ENCODE data around the gene CTRL. TPM values are rescaled to one million over a fixed set of nuclear protein-coding genes. Genes with fewer than 3 reads are reported as not detected.
"Not testable (repeated sequence)": the region's sequence is repeated elsewhere in the genome, so short reads cannot be mapped to it uniquely, and the experiment has no call there.

Gene CTRL
- total and polyA plus RNA-seq, 7 donors: 0.27 to 1.1 (median 1.1) TPM

- Histone ChIP-seq H3K27me3 (ENCODE audit: insufficient read depth in 3 of 3, low read length in 2 of 3) (no peaks in the 10 kb centered on the region), H3K4me1 (peaks cover 20% of the 10 kb centered on the region), H3K27ac (peak overlapping the region; percentile 27), H3K36me3 (ENCODE audit: insufficient read depth in 1 of 2, low read depth in 1 of 2) (peaks cover 0 to 55% of the 10 kb centered on the region in 2 donors), H3K9me3 (no peaks in the 10 kb centered on the region), H3K4me3 (no peak overlapping the region)
- TF ChIP-seq CTCF (IDR thresholded peaks at IDR 0.05): no peak
- 60 to 76% (median 63%) methylated on average over 32 to 33 of the region's 33 CpGs for WGBS, 3 donors
- peak; percentile 39 to 75 for DNase-seq
- intact Hi-C loops (cut with DNase I): loop anchor here in 1 of 2 donors (10.0 kb wide), 1 partner anchor 415 kb away; the partner anchor contains the start of gene RIPOR1
- no peak for ATAC-seq
These were observed 8.1 kb upstream of the CTRL start for GRCh38 chr16:67939507-67940445.

GRCh38 chr16:67937713-67938112, 6.1 kb upstream of the CTRL start:
- not testable (repeated sequence) for H3K4me3 ChIP-seq; ATAC-seq; H3K9me3 ChIP-seq; DNase-seq; H3K27me3 ChIP-seq (ENCODE audit: insufficient read depth in 3 of 3, low read length in 2 of 3)
- Histone ChIP-seq H3K4me1 (peaks cover 24% of the 10 kb centered on the region), H3K27ac (peak overlapping the region; percentile 82), H3K36me3 (ENCODE audit: insufficient read depth in 1 of 2, low read depth in 1 of 2) (peaks cover 0 to 40% of the 10 kb centered on the region in 2 donors)
- intact Hi-C loops (cut with DNase I): loop anchor here in 1 of 2 donors (10.0 kb wide), 1 partner anchor 413 kb away; the partner anchor contains the start of gene RIPOR1
- 90 to 91% (median 91%) methylated on average over 4 to 5 of the region's 5 CpGs for WGBS, 3 donors

DNA sequence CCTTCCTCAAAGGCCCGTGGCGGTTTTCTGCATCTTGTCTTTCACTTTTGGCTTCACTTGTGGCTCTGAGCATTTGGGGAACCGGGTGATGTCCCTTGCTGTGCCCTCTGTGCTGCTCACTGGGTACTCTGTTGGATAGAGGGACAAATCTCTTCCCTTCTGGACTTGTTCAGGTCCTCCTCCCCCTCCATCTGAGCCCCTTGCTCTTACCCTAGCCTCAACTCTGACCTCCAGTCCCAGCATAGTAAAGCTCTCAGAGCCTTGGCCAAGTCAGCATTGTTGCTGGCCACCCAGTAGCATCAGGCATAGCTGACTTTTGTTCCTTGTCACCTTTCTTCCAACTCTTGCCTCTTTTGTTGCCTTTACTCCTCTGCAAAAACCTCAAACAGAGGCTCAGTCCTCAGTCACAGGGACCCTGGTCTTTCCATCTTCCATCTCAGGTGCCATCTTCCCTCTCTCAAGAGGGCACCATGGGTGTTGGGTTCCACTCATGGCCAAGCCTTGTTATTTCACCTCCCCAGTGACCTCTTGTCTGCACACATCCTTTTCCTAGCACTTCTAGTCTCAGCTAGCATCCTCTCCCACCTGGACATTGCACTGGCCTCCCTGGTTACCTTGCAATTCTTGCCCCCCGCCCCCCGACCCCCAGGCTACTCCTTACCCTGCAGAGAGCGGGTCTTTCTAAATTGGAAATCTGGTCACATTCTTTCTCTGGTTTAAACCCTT, 5.4 kb upstream of the CTRL start:
- ATAC-seq (peak in 2 of 4 donors; percentile 0 to 1), DNase-seq (no peak)
- peaks cover 24% of the 10 kb centered on the region for H3K4me1 ChIP-seq
- peak overlapping the region; percentile 81 for H3K4me3 ChIP-seq
- H3K27me3 ChIP-seq (ENCODE audit: insufficient read depth in 3 of 3, low read length in 2 of 3): no peaks in the 10 kb centered on the region
- intact Hi-C loops (cut with DNase I): loop anchor here in 1 of 2 donors (10.0 kb wide), 1 partner anchor 412 kb away; the partner anchor contains the start of gene RIPOR1
- H3K9me3 ChIP-seq: no peaks in the 10 kb centered on the region
- H3K27ac ChIP-seq: peak overlapping the region; percentile 82
- no peak for TF ChIP-seq CTCF (IDR thresholded peaks at IDR 0.05)
- WGBS, 3 donors: 45 to 48% (median 46%) methylated on average over 6 of the region's 6 CpGs
- peaks cover 0 to 33% of the 10 kb centered on the region in 2 donors for H3K36me3 ChIP-seq (ENCODE audit: insufficient read depth in 1 of 2, low read depth in 1 of 2)

DNA sequence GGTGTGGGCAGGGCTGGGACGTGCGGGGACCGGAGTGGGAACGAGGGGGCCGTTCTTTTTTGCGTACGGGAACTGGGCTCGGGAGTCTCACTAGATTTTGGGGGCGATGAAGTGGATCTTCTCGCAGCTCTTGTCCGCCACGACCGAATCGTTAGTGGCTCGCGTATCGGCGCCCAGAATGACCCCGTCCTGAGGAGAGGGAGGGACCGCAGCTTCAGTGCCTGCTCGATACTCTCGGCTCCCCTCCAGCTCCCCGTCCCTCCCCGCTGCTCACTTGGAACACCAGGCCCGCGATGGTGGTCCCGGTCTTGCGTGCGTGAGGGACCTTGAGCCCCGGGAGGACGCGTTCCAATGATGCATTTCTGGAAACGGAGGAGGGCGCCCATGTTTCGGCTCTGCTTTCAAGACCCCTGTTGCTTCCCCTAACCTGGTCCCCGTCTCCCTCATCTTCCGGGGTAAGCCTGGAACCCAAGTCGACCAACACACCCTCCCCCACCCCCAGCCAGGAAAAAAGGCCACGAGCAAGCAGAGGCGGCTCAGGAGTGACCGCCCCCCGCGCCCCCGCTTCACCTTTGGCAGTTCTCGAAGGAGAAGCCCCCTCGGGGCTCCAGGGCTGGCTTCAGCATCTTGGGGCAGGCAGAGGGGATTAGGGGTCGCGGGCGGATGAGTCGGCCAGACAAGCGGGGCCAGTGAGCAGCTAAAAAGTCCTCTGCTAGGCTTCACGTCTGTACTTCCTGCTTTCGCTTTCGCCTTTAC, 4.6 kb upstream of the CTRL start, which contains the start of gene PSMB10:
TSS of gene PSMB10 (minus strand) at position 727 of the 756 bp plus-strand sequence. CDS start at position 626, 101 bp downstream.
- 0 to 1% (median 0%) methylated on average over 45 to 54 of the region's 54 CpGs for WGBS, 3 donors
- intact Hi-C loops (cut with DNase I): loop anchor here in 1 of 2 donors (10.0 kb wide), 1 partner anchor 412 kb away; the partner anchor contains the start of gene RIPOR1
- peaks cover 24% of the 10 kb centered on the region for H3K4me1 ChIP-seq

More for the DNA sequence above, 4.6 kb upstream of the CTRL start, which contains the start of gene PSMB10:
- H3K9me3 ChIP-seq: no peaks in the 10 kb centered on the region
- no peak for TF ChIP-seq CTCF (IDR thresholded peaks at IDR 0.05)
- H3K36me3 ChIP-seq (ENCODE audit: insufficient read depth in 1 of 2, low read depth in 1 of 2): peaks cover 0 to 26% of the 10 kb centered on the region in 2 donors
- peak within 1 kb of the TSS; percentile 82 for H3K27ac ChIP-seq
- DNase-seq (peak; percentile 47 to 73), ATAC-seq (peak; percentile 9 to 41 (median 20))
- no peaks in the 10 kb centered on the region for H3K27me3 ChIP-seq (ENCODE audit: insufficient read depth in 3 of 3, low read length in 2 of 3)
- peak within 1 kb of the TSS; percentile 81 for H3K4me3 ChIP-seq

All from psoas muscle (tissue), 8 donors.